ENCODE measurements around the gene MATR3. TPM values are rescaled to one million over a fixed set of nuclear protein-coding genes. Genes with fewer than 3 reads are reported as not detected.

Gene MATR3
- total and polyA plus RNA-seq, 2 of the 4 experiments (the other 2 are of a cell fraction): 81.4 to 367 TPM

- no peak overlapping the region for H4K91ac ChIP-seq (ENCODE audit: insufficient read depth, low read depth, low read length)
- H2AK9ac ChIP-seq (replicated peaks; ENCODE audit: low read depth, low read length, poor library complexity): no peak overlapping the region
- intact Hi-C loops (cut with micrococcal nuclease) (no loop called here), dilution Hi-C loops (cut with HindIII; ENCODE audit: low sequenced_read_pairs, unreplicated experiment) (no loop called here), in situ Hi-C loops (cut with MboI; ENCODE audit: low sequenced_read_pairs) (no loop called here)
- no peak overlapping the region for H3K4ac ChIP-seq (ENCODE audit: low read depth, low read length)
- no peak overlapping the region for H3K27ac ChIP-seq (ENCODE audit: insufficient read depth, low read length)
- peaks cover 4% of the 10 kb centered on the region; the same call in 1 of the 2 replicates for H3K4me1 ChIP-seq (ENCODE audit: control insufficient read depth, insufficient read depth, low read length)
- H3K56ac ChIP-seq (ENCODE audit: extremely low read depth, insufficient read depth, low read length): no peak overlapping the region
- H3K4me2 ChIP-seq (ENCODE audit: low read depth, low read length): no peak overlapping the region
- no peak overlapping the region for H3K23ac ChIP-seq (ENCODE audit: low read depth, low read length)
- no peak overlapping the region for H4K8ac ChIP-seq (ENCODE audit: low read depth in 2 of 2, low read length in 2 of 2)
- ChIA-PET POLR2A (ENCODE audit: unreplicated experiment) (no interaction called here), CTCF (no interaction called here)
- peaks cover 7% of the 10 kb centered on the region; the same call in 1 of the 2 replicates for H4K20me1 ChIP-seq (ENCODE audit: insufficient read depth, low read length)
- no peak overlapping the region for H3K4me3 ChIP-seq (ENCODE audit: insufficient read depth, low read depth, low read length)
- H3K14ac ChIP-seq (replicated peaks; ENCODE audit: low read depth, low read length): no peak overlapping the region
- no peak overlapping the region for H2BK20ac ChIP-seq (ENCODE audit: low read depth, low read length)
- H3K27me3 ChIP-seq (ENCODE audit: control insufficient read depth, insufficient read depth, low read length): no peaks in the 10 kb centered on the region
- ATAC-seq (ENCODE audit: low read depth) (no peak), DNase-seq (no peak)
- H2BK5ac ChIP-seq (ENCODE audit: low read depth, low read length, poor library complexity, severe bottlenecking): no peak overlapping the region
- H2AFZ ChIP-seq (replicated peaks; ENCODE audit: low read length, poor library complexity): no peak overlapping the region
- 92% methylated on average over 2 of the region's 7 CpGs; no CpG with 5 or more reads in 1 of the 2 experiments for WGBS, 2 experiments (ENCODE audit: extremely low coverage in 2 of 2, insufficient read length in 1 of 2)
- BruUV-seq (replicated peaks): no TSS peak
- H3K79me1 ChIP-seq (ENCODE audit: low read depth in 1 of 2, low read length in 2 of 2): peaks cover 3 to 15% of the 10 kb centered on the region in 2 experiments; a peak in 2 of 4 replicates
- no peaks in the 10 kb centered on the region for H3K9me3 ChIP-seq (ENCODE audit: control insufficient read depth, insufficient read depth, low read length)
- H2BK15ac ChIP-seq (ENCODE audit: low read depth, low read length): no peak overlapping the region
- no peak overlapping the region for H3K9ac ChIP-seq (ENCODE audit: low read depth, low read length)
- H3K9me1 ChIP-seq (ENCODE audit: insufficient read depth, low read length): peaks cover 17% of the 10 kb centered on the region
- no peak overlapping the region for H4K5ac ChIP-seq (ENCODE audit: low read depth, low read length)
- TF ChIP-seq NFE2L2 (IDR thresholded peaks at IDR 0.05; ENCODE audit: low read depth, low read length) (no peak), BHLHE40 (IDR thresholded peaks at IDR 0.05; ENCODE audit: low read depth, low read length) (no peak), FOS (IDR thresholded peaks at IDR 0.05; ENCODE audit: low read depth, low read length) (no peak), MXI1 (IDR thresholded peaks at IDR 0.05; ENCODE audit: borderline replicate concordance, low read depth, low read length) (no peak), MAZ (IDR thresholded peaks at IDR 0.05; ENCODE audit: borderline replicate concordance, low read depth, low read length) (no peak), RFX5 (IDR thresholded peaks at IDR 0.05; ENCODE audit: low read depth, low read length) (no peak), RCOR1 (IDR thresholded peaks at IDR 0.05; ENCODE audit: insufficient replicate concordance, low read length) (no peak), CEBPB (IDR thresholded peaks at IDR 0.05; ENCODE audit: low read depth, low read length) (no peak)
- no peak overlapping the region for H2BK120ac ChIP-seq (ENCODE audit: low read depth, low read length)
- no peak overlapping the region for H2AK5ac ChIP-seq (ENCODE audit: low read depth, low read length)
- peaks cover 26% of the 10 kb centered on the region for H3K36me3 ChIP-seq (ENCODE audit: control insufficient read depth, insufficient read depth, low read length)
- no peak overlapping the region for H3K18ac ChIP-seq (ENCODE audit: low read depth, low read length)
These were observed 82.8 kb downstream of the MATR3 start for GRCh38 chr5:139376364-139376763.

Measured in IMR-90 (cell line).